Inflammatory macrophage treated with lipopolysaccharide for 4 hours (primary cell): ENCODE data around the gene CHMP5.

Experiments
- DNase-seq: peaks from one replicate; pipeline ENCODE4 v3.0.0-alpha.2; 2020

The CHMP5 gene

GRCh38 chr9:33244137-33244784 lies 20.6 kb upstream of the CHMP5 start:
- DNase-seq, result peak; percentile 53

DNA sequence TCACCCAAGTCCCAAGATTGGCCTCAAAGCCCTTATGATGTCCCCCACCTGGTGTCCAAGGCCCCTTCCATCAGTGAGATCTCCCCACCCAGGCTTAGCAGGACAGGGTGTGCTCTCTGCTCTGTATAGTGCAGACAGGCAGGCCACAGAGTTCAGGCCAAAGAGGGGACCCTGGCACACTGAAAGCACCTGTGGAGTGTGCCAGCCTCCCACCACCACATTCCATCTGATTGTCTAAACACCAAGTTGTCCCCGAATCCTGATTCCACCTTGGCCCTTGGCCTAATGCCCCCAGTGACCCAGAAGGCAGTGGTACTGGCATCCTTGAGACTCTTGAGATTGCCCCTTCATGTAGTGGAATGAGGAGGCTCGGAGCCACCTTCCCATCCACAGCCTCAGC lies 19.5 kb upstream of the CHMP5 start:
- no peak for DNase-seq

DNA sequence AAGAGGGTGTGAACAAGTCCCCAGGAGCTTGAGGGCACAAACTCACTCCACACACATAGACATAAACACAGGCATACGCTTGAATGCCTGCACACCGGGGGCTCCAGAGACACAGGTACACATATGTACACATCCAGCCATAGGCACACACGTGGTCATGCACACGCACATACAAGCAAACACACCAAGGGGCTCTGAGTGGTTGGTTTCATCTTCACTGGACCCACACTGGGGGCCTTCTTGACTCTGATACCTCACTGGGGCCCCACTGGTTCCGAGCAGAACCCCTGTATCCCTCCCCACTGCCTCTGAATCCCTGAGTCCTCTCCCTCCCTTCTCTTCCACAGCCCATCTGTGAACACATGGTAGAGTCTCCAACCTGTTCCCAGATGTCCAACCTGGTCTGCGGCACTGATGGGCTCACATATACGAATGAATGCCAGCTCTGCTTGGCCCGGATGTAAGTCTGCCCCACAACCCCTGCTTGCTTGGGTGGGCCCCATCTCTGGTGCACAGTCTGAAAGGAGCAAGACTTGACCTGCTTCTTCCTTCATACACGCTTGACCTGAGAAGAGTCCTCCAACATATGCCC lies 18.5 kb upstream of the CHMP5 start:
- no peak for DNase-seq

DNA sequence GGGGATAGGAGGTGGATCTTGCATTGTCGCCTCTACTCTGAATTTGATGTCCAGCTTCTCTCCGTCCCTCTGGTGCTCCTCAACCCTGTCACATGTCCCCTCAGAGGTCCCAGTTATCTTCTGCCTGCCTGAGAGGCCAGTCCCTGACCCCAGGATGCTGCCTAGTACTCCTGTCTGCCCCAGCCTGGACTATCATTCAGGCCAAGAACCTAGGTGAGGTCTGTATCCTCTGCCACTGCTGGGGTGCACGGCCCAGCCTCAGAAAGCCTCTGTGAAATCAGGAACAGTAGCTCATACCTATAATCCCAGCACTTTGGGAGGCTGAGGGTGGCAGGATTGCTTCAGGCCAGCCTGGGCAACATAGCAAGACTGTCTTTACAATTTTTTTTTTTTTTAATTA lies 16.2 kb upstream of the CHMP5 start:
- no peak for DNase-seq

GRCh38 chr9:33249087-33249658 lies 15.7 kb upstream of the CHMP5 start:
- DNase-seq, result no peak

GRCh38 chr9:33249983-33250382 lies 14.9 kb upstream of the CHMP5 start:
- no peak for DNase-seq

DNA sequence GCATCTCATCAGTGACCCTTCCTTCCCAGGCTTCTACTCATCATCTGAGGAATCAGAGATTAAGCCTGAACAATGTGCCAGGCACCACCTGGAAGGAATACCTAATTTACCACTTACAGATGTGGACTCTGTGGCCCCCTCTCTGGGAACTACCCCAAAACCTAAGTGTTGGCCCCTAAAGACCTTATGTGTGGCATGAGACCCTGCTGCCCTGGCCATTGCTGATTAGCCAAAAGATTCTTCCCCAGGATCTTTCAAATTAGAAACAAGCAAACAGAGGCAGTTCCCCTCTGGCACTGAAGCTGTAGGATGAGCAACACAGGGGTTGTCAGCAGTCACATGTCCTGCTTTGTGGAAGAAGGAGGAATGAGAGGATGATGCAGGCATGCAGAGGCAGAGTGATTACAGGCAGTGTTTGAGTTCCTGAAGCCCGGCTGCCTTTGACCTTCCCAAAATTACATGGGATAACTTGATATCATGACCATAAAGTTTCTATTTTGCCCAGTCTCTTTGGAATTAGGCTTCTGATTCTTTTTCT lies 14.3 kb upstream of the CHMP5 start:
- DNase-seq, result peak; percentile 80

- DNase-seq, result no peak
Measured at GRCh38 chr9:33254211-33254610, 10.6 kb upstream of the CHMP5 start.

DNA sequence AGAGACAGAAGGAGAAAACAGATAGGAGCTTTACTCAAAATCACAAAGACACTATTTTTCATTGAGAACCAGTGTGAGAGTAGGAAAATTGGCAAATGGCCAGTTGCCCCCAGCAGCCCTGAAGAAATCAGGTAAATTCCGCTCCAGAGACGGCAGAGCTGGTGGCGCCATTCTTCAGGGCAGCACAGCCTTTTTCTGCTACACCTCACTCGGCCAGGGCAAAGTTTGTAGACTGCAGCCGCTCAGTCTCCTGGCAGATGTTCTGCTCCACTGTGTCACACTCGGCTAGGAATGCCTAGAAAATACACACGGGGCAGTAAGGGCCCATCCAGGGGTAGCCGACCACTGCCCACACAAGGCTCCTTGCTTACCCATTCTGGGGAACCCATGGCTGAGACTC lies 9.8 kb upstream of the CHMP5 start:
- DNase-seq, result no peak

GRCh38 chr9:33255471-33255870 lies 9.4 kb upstream of the CHMP5 start:
- DNase-seq, result no peak

- DNase-seq, result no peak
Measured at GRCh38 chr9:33256236-33256635, 8.6 kb upstream of the CHMP5 start.

- DNase-seq, result no peak
Measured at GRCh38 chr9:33257276-33257675, 7.6 kb upstream of the CHMP5 start.

DNA sequence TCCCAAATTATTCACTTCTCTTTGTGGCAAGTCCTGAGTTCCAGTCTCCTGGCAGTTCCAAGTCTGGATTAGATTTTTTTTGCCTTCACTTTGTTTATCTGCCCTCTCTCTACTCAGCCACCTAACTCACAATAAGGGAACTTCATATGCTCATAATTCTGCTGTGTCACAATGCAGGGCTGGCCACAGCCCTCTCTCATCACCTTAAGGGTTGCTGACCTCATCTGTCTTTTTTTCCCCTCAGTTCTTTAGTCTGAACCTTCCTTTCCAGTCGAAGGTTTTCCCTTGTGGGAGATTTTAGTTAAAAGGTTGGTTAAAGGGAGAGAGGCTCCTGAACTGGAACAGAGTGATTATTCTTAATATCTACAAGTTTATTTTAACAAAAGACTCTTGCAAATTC lies 4.5 kb upstream of the CHMP5 start:
- no peak for DNase-seq

DNA sequence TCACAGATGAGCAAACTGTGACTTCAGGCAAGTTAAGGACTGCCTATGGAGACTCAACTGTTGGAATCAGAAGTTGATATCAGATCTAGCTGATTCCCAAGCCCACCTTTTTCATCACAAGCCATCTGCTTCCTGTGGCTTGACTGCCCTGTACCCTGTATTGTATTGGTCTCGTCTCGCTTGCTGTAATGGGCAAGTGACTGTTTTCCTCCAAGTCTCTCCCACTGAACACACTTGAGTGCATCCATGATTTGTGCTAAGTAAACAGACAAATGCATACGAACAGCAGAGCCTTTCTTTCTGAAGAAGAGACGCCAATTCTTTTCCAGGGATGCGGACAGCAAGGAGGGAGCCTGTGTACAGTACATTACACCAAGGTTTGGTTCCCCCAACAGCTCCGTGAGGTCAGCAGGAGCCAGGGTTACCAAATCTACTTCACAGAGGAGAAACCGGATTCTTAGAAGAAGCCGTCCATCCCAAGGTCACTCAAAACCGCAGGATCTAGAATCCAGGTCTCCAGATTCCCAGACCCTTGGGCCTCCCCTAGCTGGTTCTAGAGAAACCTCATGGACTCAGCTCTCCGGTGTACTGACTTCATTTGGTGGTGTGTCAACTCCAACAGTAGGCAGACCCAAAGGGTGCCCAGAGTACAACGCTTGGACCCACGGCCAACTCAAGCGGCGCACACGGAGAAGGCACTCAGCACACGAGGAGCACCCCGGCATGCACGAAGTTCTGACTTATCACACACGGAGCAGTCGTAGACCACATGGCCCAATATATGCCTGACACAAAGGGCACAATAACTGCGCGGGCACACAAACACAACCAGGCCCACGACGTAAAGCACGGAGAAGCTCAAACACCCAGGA lies 1.5 kb upstream of the CHMP5 start:
- DNase-seq, result peak; percentile 37

DNA sequence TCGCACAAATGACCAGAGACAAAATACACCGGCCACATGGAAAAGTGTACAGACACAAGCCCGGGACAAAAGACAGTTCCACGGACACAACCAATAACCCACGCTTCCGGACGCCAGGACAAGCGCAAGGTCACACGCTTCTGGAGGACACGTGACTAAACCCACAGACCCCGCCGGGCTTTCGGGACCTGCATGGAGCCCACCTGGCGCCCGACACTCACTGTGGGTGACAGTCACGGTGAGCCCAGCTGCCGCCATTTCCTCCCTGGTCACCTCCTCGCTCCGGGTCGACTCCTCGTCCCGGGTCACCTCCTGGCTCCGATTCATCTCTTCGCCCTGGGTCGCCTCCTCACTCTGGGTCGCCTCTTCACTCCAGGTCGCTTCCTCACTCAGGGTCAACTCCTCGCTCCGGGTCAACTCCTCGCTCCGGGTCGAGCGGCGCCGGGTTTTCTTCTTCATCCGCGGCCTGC lies 811 bp upstream of the CHMP5 start:
- peak; percentile 58 for DNase-seq

DNA sequence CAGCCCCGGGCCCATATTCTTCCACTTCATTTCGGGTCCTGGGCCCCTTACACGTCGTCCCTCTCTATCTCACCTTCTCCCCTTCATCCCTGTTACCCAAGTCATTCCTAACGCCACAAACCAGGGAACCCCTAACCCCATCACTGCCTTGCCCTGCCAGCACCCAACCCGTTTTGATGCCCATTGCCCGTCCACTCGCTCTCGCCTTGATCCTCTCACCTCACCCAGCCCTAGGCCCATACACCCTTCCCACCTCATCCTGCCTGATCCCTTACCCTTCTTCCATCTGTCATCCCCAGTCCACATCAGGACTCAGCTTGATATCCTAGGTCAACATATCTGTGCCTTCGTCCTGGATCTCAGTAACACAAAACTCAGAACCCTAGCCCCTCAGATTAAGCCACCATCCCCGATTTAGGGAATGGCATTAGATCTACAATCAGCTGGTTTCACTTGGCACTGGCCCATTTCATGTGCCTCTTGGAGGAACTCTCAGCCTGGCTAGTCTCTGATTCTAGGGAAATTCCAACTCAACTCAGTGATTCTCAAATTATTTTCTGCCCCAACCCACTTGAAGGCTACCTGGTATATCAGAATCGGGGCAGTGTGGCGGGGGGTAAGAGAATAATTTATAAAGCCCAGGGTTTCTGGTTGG lies 489 bp downstream of the CHMP5 start:
- DNase-seq, result peak; percentile 70

DNA sequence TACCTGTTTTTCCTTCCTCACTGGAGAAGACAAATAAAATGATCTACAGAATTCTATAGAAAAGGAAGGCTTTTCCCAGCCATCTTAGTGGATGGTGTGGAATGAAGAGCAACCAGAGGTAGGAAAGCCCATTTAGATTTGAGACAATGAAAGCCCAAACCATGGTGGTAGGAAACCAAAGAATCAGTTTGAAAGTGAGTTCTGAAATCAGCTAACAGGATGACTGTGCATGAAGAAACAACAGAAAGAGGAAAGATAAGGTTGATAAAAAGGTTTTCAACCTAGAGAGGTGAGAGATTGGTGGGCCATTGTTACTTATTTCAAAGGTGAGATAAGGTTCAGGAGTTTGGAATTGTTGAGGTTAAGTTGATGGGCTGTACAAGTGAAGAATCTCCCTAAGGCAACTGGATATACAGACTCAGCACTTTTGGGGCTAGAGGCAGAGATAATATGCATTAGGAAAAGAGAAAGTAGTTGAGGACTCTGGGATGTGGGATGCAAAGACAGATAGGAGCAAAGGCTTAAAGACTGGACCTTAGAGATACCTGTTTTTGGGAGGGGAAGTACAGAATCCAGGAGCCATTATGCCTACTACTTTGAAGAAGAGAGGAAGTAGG lies 2.4 kb downstream of the CHMP5 start:
- DNase-seq, result no peak

- no peak for DNase-seq
Measured at GRCh38 chr9:33270146-33270545, 5.3 kb downstream of the CHMP5 start.

DNA sequence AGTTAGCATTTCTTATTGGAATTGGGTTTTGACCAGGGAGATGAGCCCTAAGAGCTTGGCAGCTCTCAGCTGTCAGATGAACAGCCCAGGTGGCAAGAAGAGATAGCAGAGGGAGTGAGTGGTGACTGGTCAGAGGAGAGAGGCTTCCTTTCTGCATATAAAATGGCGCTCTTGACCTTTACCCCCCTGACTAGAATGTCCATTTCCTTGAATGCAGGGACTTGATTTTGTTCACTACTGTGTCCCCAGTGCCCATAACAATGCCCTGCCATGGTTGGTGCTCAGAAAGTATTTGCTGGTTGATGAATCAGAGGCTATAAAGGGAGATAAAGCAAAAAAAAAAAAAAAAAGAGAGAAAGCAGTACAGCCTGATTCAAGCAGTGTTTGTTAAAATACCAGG lies 7.2 kb downstream of the CHMP5 start:
- no peak for DNase-seq

- DNase-seq, result no peak
Measured at GRCh38 chr9:33273266-33273971, 8.6 kb downstream of the CHMP5 start.

DNA sequence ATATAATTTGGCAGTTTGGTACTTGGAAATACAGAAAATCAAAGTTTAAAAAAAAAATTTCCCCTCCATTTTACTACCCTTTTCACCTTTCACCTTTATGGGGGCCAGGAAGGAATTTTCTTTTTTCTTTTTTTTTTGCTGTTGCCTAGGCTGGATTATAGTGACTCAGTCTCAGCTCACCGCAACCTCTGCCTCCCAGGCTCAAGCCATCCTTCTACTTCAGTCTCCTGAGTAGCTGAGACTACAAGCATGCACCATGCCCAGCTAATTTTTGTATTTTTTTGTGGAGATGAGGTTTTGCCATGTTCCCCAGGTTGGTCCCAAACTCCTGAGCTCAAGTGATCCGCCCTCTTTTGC lies 9.1 kb downstream of the CHMP5 start:
- DNase-seq, result no peak

GRCh38 chr9:33277484-33277883 lies 12.6 kb downstream of the CHMP5 start:
- DNase-seq, result no peak
